K562 (cell line): ENCODE data around the gene TRIP12. TPM values are rescaled to one million over a fixed set of nuclear protein-coding genes. Genes with fewer than 3 reads are reported as not detected.

Source experiments
- ASH1L ChIP-seq: fragments of 450-650 bp; IDR thresholded peaks from 2 replicates; pipeline ENCODE4 v1.6.1; 2018; ENCODE audit warnings: borderline replicate concordance, mild to moderate bottlenecking, low read depth; ENCODE audit not compliant: partially characterized antibody
- BCOR ChIP-seq: fragments of 450-650 bp; IDR thresholded peaks from 2 replicates; pipeline ENCODE4 v1.6.1; 2016
- BRCA1 ChIP-seq, 2 experiments: fragments of 450-650 bp in 1 of 2; sonication (generic) in 1 of 2; formaldehyde crosslinking in 1 of 2; IDR thresholded peaks; 2 replicates each; pipeline versions ENCODE4 v1.5.0 to v1.6.1; 2017 to 2020; ENCODE audit warnings: mild to moderate bottlenecking in 1 of 2, missing genetic modification reagents in 1 of 2
- ETS2 ChIP-seq: IDR thresholded peaks from 2 replicates; pipeline ENCODE4 v1.6.1; 2016; ENCODE audit warnings: borderline replicate concordance, missing genetic modification characterization, mild to moderate bottlenecking, moderate library complexity, missing compliant biosample characterization; ENCODE audit not compliant: poor library complexity, severe bottlenecking
- FOSL1 ChIP-seq: fragments of 200-800 bp; sonication (Bioruptor generic); conservative IDR thresholded peaks from 2 replicates; pipeline ENCODE4 v1.6.1; 2016; ENCODE audit warnings: missing genetic modification characterization, missing compliant biosample characterization
- FOXP1 ChIP-seq: sonication (generic); formaldehyde crosslinking; IDR thresholded peaks from 2 replicates; pipeline ENCODE4 v1.8.0; 2022; ENCODE audit warnings: mild to moderate bottlenecking, missing genetic modification reagents
- FUS ChIP-seq: fragments of 200-400 bp; formaldehyde crosslinking; optimal IDR thresholded peaks from 2 replicates; pipeline ENCODE3; 2017; ENCODE audit warnings: low read depth, low read length
- HLTF ChIP-seq: fragments of 450-650 bp; IDR thresholded peaks from 2 replicates; pipeline ENCODE4 v1.6.1; 2016
- HMG20A ChIP-seq: fragments of 450-650 bp; formaldehyde crosslinking; conservative IDR thresholded peaks from 2 replicates; pipeline ENCODE4 v1.4.0; 2020; ENCODE audit warnings: mild to moderate bottlenecking, mixed read lengths
- IRF2 ChIP-seq: sonication (generic); formaldehyde crosslinking; IDR thresholded peaks from 2 replicates; pipeline ENCODE4 v1.8.1; 2022; ENCODE audit warnings: mild to moderate bottlenecking, missing genetic modification reagents
- MCM3 ChIP-seq: fragments of 450-650 bp; IDR thresholded peaks from 2 replicates; pipeline ENCODE4 v1.6.1; 2016
- MYNN ChIP-seq, 2 experiments: sonication (generic); formaldehyde crosslinking in 1 of 2; IDR thresholded peaks; 2 replicates each; pipeline versions ENCODE4 v1.5.0 to v1.6.1; 2016 to 2020; ENCODE audit warnings: antibody characterized with exemption in 1 of 2, missing genetic modification reagents in 1 of 2
- NR2C2 ChIP-seq, 2 experiments: fragments of 200-800 bp in 1 of 2; sonication (Bioruptor generic) in 1 of 2; sonication (generic) in 1 of 2; formaldehyde crosslinking in 1 of 2; IDR thresholded peaks; 2 replicates each; pipeline versions ENCODE4 v1.6.1 to v1.8.0; 2016 to 2022; ENCODE audit warnings: mild to moderate bottlenecking in 1 of 2, missing compliant biosample characterization in 1 of 2, missing genetic modification characterization in 1 of 2, missing genetic modification reagents in 1 of 2
- RAD21 ChIP-seq, 2 experiments: fragments of 250-450 bp in 1 of 2; fragments of 450-650 bp in 1 of 2; sonication (Bioruptor Pico) in 1 of 2; formaldehyde crosslinking in 1 of 2; IDR thresholded peaks in 1 of 2; conservative IDR thresholded peaks in 1 of 2; 2 replicates each; pipeline versions ENCODE4 v1.4.0 to v1.8.0; 2020 to 2022; ENCODE audit warnings: mild to moderate bottlenecking in 2 of 2, moderate library complexity in 1 of 2
- RFX1 ChIP-seq: fragments of 450-650 bp; IDR thresholded peaks from 2 replicates; pipeline ENCODE4 v1.6.1; 2016; ENCODE audit warnings: mild to moderate bottlenecking, moderate library complexity
- RFX5 ChIP-seq: IDR thresholded peaks from 2 replicates; pipeline ENCODE4 v1.6.1; 2011; ENCODE audit warnings: low read depth, mild to moderate bottlenecking, improper control_type of control experiment, low read length
- SIRT6 ChIP-seq: IDR thresholded peaks from one replicate; pipeline ENCODE4 v1.6.1; 2012; ENCODE audit warnings: low read depth, mild to moderate bottlenecking, control low read depth, inconsistent platforms, low read length, moderate library complexity
- SMAD1 ChIP-seq: fragments of 150-350 bp; IDR thresholded peaks from 2 replicates; pipeline ENCODE4 v1.6.1; 2014; ENCODE audit warnings: low read length, low read depth; ENCODE audit not compliant: partially characterized antibody
- TBL1XR1 ChIP-seq, 2 experiments: IDR thresholded peaks; 2 replicates each; pipeline ENCODE4 v1.6.1; 2012; ENCODE audit warnings: improper control_type of control experiment in 2 of 2, low read length in 2 of 2, mild to moderate bottlenecking in 1 of 2
- ZNF3 ChIP-seq: fragments of 250-450 bp; sonication (Bioruptor Pico); IDR thresholded peaks from 2 replicates; pipeline ENCODE4 v1.5.0; 2021; ENCODE audit warnings: mild to moderate bottlenecking, moderate library complexity
- ZNF384 ChIP-seq: IDR thresholded peaks from 2 replicates; pipeline ENCODE4 v1.6.1; 2012; ENCODE audit warnings: low read depth, low read length, improper control_type of control experiment
- ZNF436 ChIP-seq: fragments of 250-450, 450-650 bp; sonication (Bioruptor Pico); formaldehyde crosslinking; IDR thresholded peaks from 2 replicates; pipeline ENCODE4 v1.7.0; 2020; ENCODE audit warnings: mild to moderate bottlenecking
- polyA plus RNA-seq, 8 experiments: library from polyadenylated mRNA; depleted of rRNA in 4 of 8; stranded (reverse) in 5 of 8; unstranded in 3 of 8; fragments of >200 nt; fragmentation: Nextera tagmentation in 2 of 8; fragmentation: Illumina TruSeq in 1 of 8; extraction: Ambion mirVana in 2 of 8; extraction: Trizol in 1 of 8; gene quantifications; 2 replicates each; pipeline versions ENCODE4 v1.2.1 to v1.2.3, GENCODE V29; 2011 to 2014; ENCODE audit warnings: inconsistent platforms in 1 of 8, missing spikeins in 1 of 8
- total RNA-seq, 7 experiments: library from RNA; depleted of rRNA in 6 of 7; stranded (reverse); fragments of >200 nt in 6 of 7; fragmentation: Illumina TruSeq in 2 of 7; extraction: Trizol in 2 of 7; gene quantifications; 2 replicates each; pipeline versions ENCODE4 v1.2.1 to v1.2.3, GENCODE V29; 2011 to 2021; ENCODE audit warnings: low replicate concordance in 1 of 7
- TF ChIP-seq, protein P1 (sequence below): fragments of 450-650 bp; formaldehyde crosslinking; IDR thresholded peaks from 2 replicates; pipeline ENCODE4 v1.4.0; 2020; ENCODE audit warnings: mild to moderate bottlenecking, moderate library complexity
- TF ChIP-seq, protein P2 (sequence below): fragments of 450-650 bp; conservative IDR thresholded peaks from 2 replicates; pipeline ENCODE4 v1.6.1; 2016; ENCODE audit warnings: missing genetic modification characterization, low read depth, mild to moderate bottlenecking, control low read depth, missing compliant biosample characterization
- TF ChIP-seq, protein P3 (sequence below), 3 experiments: IDR thresholded peaks in 2 of 3; conservative IDR thresholded peaks in 1 of 3; 2 replicates each; pipeline ENCODE4 v1.5.1; 2011 to 2012; ENCODE audit warnings: low read length in 3 of 3, mild to moderate bottlenecking in 3 of 3, control low read depth in 2 of 3, improper control_type of control experiment in 1 of 3, inconsistent platforms in 1 of 3, low read depth in 1 of 3, mixed read lengths in 1 of 3, moderate library complexity in 1 of 3; ENCODE audit not compliant: insufficient read depth in 2 of 3

The TRIP12 gene
- total and polyA plus RNA-seq, 9 of the 15 experiments (the other 6 are each of a cell fraction or from before 2014, with no cell fraction given) = 15.2 to 131 (median 80.1) TPM

DNA sequence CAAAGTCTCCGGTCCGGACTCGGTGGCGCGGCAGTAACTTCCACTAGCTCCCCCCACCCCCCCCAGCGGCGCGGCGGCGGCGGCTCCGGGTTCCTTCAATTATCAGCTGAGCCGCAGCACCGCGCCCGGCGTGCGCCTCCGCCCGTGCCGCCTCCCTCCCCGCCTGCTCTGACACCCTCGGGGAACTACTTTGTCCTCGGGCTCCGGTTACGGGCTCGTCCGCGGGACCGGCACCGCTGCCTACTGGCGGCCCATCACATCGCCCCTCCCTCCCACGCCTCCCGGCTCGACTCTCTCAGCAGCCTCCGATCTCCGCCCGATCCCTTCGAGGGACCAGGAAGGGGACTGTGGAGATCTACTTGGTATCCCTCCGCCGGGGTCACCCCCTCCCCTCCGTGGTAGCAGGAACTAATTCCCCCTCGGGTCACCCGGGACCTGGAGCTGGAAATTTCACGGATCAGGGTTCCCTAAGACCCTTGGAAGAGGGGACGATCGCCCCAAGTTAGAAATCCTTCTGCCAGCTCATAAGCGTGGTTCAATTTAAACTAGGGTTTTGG lies at the start of gene TRIP12 (continued):
- TF ChIP-seq ASH1L (no peak), BCOR (peak; percentile 48; the same call in 1 of the 2 replicates), BRCA1 (IDR thresholded peaks at IDR 0.05) (no peak), BRCA1 (CRISPR knock-in tag; IDR thresholded peaks at IDR 0.05) (no peak), FOXP1 (CRISPR knock-in tag) (no peak), ZNF436 (CRISPR knock-in tag) (no peak), MYNN (IDR thresholded peaks at IDR 0.05) (no peak), MYNN (CRISPR knock-in tag; IDR thresholded peaks at IDR 0.05) (no peak), NR2C2 (CRISPR knock-in tag; IDR thresholded peaks at IDR 0.05) (peak; percentile 92), NR2C2 (tag; IDR thresholded peaks at IDR 0.05) (peak; percentile 99), SIRT6 (no peak), ETS2 (tag) (no peak), RFX5 (no peak), SMAD1 (no peak), HLTF (no peak), HMG20A (no peak), RAD21 (CRISPR knock-in tag; conservative IDR thresholded peaks at IDR 0.05 in 1 of 2, IDR thresholded peaks at IDR 0.05 in 1 of 2) (no peak), TBL1XR1 (IDR thresholded peaks at IDR 0.05; ENCODE audit: low read length in 2 of 2) (no peak), FOSL1 (tag) (no peak), MCM3 (no peak), IRF2 (CRISPR knock-in tag) (no peak), FUS (no peak), ZNF3 (CRISPR knock-in tag) (no peak), RFX1 (no peak), ZNF384 (no peak)
- TF ChIP-seq, protein P1, sequence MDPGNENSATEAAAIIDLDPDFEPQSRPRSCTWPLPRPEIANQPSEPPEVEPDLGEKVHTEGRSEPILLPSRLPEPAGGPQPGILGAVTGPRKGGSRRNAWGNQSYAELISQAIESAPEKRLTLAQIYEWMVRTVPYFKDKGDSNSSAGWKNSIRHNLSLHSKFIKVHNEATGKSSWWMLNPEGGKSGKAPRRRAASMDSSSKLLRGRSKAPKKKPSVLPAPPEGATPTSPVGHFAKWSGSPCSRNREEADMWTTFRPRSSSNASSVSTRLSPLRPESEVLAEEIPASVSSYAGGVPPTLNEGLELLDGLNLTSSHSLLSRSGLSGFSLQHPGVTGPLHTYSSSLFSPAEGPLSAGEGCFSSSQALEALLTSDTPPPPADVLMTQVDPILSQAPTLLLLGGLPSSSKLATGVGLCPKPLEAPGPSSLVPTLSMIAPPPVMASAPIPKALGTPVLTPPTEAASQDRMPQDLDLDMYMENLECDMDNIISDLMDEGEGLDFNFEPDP = no peak
- TF ChIP-seq, protein P2, sequence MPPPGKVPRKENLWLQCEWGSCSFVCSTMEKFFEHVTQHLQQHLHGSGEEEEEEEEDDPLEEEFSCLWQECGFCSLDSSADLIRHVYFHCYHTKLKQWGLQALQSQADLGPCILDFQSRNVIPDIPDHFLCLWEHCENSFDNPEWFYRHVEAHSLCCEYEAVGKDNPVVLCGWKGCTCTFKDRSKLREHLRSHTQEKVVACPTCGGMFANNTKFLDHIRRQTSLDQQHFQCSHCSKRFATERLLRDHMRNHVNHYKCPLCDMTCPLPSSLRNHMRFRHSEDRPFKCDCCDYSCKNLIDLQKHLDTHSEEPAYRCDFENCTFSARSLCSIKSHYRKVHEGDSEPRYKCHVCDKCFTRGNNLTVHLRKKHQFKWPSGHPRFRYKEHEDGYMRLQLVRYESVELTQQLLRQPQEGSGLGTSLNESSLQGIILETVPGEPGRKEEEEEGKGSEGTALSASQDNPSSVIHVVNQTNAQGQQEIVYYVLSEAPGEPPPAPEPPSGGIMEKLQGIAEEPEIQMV (tag) = peak; percentile 95
- TF ChIP-seq, protein P3, sequence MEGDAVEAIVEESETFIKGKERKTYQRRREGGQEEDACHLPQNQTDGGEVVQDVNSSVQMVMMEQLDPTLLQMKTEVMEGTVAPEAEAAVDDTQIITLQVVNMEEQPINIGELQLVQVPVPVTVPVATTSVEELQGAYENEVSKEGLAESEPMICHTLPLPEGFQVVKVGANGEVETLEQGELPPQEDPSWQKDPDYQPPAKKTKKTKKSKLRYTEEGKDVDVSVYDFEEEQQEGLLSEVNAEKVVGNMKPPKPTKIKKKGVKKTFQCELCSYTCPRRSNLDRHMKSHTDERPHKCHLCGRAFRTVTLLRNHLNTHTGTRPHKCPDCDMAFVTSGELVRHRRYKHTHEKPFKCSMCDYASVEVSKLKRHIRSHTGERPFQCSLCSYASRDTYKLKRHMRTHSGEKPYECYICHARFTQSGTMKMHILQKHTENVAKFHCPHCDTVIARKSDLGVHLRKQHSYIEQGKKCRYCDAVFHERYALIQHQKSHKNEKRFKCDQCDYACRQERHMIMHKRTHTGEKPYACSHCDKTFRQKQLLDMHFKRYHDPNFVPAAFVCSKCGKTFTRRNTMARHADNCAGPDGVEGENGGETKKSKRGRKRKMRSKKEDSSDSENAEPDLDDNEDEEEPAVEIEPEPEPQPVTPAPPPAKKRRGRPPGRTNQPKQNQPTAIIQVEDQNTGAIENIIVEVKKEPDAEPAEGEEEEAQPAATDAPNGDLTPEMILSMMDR (IDR thresholded peaks at IDR 0.05 in 2 of 3, conservative IDR thresholded peaks at IDR 0.05 in 1 of 3; ENCODE audit: insufficient read depth in 2 of 3, low read depth in 1 of 3, low read length in 3 of 3) = no peak
